ELF-1 (cell line): Measurements from ENCODE around the gene ADGRD1.
A peak's percentile ranks its signal among the peaks of the same experiment; 100 is the strongest.
"Not testable (repeated sequence)": the region's sequence is repeated elsewhere in the genome, so short reads cannot be mapped to it uniquely, and the experiment has no call there.

Experiments used
- DNase-seq: peaks from one replicate; pipeline ENCODE4 v3.0.0-alpha.2; 2016; ENCODE audit warnings: low read depth, low spot score

ADGRD1 gene

GRCh38 chr12:131055596-131056233 is 102.0 kb downstream of the ADGRD1 start:
- no peak for DNase-seq

DNA sequence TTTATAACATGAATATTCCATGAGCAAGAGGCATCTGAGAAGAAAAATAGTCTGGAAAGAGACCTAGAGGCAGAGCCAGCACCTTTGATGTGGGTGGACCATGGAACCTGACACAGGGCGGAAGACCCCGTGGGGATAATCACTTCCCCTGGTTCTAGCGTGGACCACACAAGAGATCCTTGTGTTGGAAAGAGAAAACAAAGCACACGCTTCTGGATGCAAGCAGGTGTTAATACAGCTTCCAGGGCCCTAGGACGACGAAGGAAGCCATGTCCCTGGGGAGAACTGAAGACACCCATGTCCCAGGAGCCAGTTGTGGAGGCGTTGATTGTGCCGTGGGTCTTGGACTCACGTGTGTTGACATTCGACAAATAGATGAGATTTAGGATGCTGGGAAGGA is 102.9 kb downstream of the ADGRD1 start:
- DNase-seq = no peak

- DNase-seq = no peak
These were observed 103.6 kb downstream of the ADGRD1 start for GRCh38 chr12:131057211-131057721.

DNA sequence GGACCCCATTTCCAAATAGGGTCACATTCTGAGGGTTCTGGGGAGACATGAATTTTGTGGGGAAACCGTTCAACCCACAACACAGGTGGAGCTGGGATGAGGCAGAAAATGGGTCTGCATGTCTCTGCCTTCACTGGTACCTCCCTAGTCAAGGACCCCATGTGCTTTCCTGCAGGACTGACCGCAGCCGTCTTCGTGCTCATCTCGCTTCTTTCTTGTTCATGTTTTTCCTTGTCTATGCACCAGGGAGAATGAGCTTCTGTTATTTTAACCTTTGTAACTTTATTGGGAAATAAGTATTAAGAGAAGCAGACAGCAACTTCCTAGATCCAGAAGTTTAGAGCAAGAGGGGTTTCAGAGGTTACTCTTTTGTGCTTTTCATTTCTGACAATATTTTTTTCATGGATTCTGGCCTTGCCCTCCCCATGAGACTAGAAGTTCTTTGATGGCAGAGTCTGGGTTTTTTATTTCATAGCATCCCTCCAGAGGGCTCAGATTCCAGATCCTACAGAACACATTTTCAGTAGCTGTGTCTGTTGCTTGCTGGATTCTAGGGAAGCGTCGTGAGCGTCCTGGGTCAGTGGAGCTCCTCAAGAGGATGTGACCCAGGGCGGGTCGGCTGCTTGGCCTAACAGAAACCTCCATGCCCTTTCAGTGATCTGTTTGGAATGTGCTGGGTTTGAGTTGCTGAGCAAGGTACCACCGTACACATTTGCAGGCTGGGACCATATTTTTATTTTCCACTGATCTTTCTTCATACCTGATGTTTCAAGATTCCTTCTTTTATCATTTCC is 104.2 kb downstream of the ADGRD1 start:
- no peak for DNase-seq

- DNase-seq = no peak
These were observed 105.0 kb downstream of the ADGRD1 start for GRCh38 chr12:131058700-131059099.

DNA sequence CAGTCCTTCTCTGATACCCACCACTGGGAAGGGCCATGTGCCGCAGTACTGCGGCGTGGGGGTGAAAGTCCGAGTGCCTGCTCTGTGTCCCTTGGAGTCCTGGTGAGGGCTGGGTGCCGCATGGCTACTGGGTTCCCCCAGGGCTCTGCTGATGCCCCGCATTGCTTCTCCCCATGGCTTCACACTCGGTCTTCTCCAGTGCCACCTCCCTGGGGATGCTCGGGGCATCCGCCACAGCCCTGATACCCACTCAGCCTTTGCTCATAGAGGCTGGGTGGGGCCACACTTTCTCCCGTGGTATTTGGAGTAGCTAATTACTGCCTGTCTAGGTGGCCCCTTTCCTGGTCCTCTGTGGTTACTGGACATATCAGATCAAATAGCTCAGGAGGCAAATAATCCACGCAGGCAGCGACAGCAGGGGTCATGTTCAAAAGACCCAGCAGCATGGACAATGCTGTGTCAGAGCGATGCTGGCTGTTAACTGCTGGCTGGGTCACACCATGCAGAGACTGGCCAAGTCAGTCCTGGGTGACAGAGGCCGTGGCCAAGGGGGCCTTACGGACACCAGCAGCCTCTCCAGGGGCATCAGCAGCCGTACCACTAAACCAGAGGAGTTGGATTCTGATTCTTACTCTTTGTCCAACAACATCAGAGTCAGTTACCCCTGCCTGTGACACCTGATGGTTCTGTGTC is 106.5 kb downstream of the ADGRD1 start:
- no peak for DNase-seq

DNA sequence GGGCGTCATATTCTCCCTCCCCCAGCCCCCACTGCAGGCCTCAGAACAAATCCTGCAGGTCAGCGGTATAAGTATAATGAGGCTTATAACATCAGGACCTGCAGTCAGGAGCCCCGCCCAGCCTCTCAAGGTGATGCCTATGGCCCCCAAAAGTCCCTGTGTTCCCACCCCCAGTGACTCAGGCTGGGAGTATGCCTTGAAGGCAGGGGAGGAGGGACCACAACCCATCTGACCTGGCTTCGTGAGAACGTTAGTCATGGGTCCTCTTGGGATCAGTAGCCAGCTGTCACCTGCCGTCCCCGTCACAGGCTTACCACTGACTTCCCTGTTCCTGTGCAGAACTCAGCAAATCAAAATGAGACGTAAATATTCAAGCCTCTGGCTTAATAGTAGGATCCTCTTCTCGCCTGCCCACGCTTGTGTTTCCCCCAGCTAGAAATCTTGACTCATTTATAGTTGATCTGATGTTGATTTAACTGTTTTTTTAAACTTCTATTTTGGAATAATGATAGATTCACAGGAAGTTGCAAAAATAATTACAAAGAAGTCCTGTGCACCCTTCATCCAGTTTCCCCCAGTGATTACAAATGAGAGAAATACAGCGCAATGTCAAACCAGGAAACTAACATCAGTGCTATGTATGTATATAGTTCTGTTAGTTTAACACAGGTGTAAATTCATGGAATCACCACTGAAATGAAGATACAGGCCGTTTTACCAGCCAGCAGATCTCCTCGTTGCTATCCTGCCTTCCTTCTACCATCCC is 107.5 kb downstream of the ADGRD1 start:
- DNase-seq = no peak

DNA sequence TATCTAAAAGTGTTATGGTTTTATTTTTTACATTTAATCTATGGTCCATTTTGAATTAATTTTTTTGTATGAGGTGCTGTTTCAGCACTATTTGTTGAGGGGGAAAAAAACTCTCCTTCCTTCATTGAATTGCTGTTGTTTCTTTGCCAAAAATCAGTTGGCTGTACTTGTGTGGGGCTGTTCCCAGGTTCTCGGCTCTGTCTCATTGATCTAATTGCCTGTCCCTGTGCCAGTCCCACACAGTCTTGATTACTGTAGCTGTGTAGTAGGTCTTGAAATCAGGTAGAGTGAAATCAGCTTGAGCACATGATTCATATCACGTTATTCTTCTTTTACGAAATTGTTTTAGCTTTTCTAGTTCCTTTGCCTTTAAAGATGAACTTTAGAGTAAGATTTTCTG is 109.7 kb downstream of the ADGRD1 start:
- no peak for DNase-seq

DNA sequence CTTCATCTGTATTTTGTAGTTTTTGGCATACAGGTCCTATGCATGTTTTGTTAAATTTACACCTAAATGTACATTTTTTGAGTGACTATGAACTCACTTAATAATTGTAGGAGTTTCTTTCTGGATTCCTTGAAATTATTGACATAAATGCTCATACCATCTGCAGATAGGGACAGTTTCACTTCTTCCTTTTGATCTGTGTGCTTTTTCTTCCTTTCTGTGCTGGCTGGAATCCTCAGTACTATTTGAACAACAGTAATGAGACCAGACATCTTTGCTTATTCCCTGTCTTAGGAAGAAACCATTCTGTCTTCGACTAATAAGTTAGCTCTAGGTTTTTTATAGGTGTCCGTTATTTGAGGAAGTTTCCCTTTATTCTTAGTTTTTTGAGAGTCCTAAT is 110.3 kb downstream of the ADGRD1 start:
- no peak for DNase-seq

GRCh38 chr12:131065279-131065678 is 111.6 kb downstream of the ADGRD1 start:
- no peak for DNase-seq

- no peak for DNase-seq
These were observed 112.1 kb downstream of the ADGRD1 start for GRCh38 chr12:131065801-131066200.

DNA sequence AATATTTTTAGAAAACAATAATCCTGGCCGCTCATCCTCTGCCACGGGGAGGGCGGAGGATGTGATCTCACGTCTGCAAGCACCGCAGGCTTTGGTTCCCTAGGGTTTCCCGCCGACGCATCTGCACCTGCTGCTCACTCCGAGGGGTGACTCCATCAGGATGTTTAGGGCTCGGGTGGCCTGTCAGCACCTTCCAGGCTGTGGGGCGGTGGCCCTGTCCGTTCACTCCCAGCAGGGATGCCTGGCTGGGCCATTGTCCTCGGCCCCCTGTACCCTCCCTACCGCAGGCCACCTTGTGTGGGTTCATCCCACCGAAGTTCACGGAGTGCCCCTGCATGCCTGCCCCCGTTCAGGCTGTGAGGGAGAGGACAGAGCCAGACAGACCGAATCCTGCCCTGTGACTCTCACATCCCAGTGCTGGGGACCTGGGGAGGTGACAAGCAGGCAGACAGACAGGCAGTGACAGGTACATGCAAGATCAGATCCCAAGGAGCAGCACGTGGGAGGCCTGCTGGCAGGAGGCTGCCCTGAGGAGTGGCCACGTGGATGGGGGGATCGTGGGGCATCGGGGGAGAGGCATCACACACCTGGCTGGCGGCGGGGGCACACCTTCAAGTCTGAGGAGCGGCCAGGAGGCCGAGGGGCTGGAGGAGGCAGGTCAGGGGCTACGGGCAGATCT is 112.6 kb downstream of the ADGRD1 start:
- DNase-seq = no peak

DNA sequence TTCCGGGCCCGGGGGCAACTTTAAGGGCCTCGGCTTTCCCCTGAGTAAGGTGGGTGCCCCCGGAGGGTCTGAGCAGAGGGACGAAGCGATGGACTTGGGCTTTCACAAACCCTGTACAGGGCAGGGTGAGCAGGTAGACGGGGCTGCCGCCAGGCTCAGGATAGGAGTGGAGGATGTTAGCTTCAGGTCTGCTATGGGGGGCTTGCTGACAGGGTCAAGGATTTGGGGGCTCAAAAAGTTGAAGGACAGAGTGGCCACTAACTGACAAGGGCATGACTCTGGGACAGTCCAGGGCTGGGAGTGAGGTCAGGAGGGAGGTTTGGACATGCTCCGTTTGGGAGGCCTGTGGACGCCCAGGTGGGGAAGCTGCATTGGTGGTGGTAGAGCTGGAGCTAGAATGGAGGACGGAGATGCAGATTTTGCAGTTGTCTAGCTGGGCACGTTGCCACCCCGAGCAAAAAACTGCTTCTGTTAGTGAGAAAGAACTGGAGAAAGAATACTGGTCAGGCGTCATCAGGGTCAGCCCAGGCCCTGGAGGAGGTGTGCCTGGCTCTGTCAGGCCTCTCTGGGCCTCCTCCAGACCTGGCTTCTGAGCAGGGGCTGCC is 113.3 kb downstream of the ADGRD1 start:
- no peak for DNase-seq

DNA sequence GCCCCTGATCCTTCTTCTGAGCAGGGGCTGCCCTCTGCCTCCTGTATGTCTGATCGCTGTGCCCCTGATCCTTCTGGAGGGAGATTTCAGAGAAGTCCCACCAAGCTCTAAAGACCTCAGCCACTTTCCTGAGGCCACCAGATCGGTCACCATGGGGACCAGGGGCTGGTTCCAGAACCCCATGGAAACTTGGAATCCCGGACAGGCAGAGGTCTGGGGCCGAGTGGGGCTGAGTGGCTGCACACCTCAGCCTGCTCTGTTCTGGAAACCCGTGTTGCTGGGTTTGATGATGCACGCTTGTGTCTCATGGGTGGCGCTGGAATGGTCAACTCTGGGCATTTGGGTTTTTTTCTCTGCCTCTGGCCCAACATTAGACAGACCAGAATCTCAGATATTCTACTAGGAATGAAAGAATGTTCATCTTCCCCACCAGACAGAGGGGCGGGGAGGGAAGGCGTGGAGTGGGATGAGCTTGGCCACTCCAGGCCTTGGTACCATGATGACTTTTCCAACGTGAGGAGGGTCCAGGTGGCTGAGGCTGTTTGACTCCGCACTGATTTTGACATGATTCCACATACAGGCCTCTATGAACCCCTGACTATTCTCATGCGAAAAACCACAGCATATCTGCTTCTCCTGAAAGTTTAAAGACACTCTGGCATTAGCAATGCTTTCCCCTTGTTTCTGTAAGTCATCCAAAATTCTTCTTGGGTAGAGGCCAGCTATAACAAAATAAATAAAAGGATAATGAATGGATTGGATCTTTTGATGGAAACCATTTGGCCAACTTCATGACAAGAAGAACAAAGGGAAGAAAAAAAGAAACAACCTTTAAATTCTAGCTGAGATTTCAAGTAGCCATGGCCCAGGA is 114.5 kb downstream of the ADGRD1 start:
- no peak for DNase-seq

GRCh38 chr12:131068926-131069720 is 115.4 kb downstream of the ADGRD1 start:
- DNase-seq = peak; percentile 55

DNA sequence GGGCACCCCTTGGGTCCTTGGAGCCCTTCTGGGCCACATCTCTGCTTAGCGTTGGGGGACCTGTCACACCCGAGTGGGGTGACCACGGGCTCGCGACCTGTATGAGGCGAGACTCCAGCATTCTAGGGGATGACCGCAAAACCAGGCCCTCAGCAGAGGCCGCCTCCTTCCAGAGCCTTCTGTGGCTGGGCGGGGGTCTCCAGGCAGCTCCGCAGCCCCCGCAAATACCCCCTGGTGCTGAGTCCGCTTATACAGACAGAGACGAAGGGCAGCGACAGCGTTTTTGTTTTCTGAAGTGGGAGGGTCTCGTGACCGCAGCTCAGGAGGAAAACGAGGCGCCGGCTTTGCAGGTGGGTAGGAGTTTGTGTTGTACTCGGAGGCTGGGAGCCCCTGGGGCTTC is 116.4 kb downstream of the ADGRD1 start:
- DNase-seq = not testable (repeated sequence)

- DNase-seq = not testable (repeated sequence)
These were observed 117.0 kb downstream of the ADGRD1 start for GRCh38 chr12:131070668-131071067.

DNA sequence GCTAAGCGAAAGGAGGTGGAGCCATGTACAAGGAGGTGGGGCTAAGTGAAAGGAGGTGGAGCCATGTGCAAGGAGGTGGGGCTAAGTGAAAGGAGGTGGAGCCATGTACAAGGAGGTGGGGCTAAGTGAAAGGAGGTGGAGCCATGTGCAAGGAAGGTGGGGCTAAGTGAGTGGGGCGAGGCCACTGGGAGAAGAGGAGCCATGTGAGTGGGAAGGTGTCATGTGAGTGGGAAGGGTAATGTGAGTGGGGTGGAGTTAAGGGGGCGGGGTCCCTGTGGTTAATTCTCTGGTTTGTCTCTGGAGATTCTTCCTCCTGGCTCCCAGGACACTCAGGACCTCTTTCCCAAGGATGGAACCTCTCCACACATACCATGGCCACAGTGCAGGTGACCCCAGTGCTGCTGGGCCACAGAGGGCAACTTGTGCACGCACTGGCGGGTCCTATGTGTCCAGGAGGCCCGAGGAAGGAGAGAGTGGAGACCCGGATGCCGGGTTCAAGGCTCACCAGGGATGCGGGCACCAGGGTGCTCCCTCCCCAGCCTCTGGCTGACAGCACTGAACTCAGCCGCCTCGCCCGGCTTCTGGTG is 117.6 kb downstream of the ADGRD1 start:
- DNase-seq = not testable (repeated sequence)
